Mesothelial cell of epicardium (in vitro differentiated cells): ENCODE results near the gene NLRP12. TPM values are rescaled to one million over a fixed set of nuclear protein-coding genes. Genes with fewer than 3 reads are reported as not detected.

ENCODE experiments used
- DNase-seq, 2 experiments: peaks; one replicate each; pipeline ENCODE4 v3.0.0; 2021; ENCODE audit warnings: low spot score in 2 of 2; ENCODE audit not compliant: unreplicated experiment in 2 of 2
- H3K27ac Mint-ChIP-seq: 2 replicates; pipeline ENCODE4 v1.8.0; 2021; ENCODE audit warnings: mixed read lengths
- H3K27me3 Mint-ChIP-seq: 2 replicates; pipeline ENCODE4 v1.8.0; 2021; ENCODE audit warnings: low read depth, mixed read lengths
- H3K36me3 Mint-ChIP-seq: 2 replicates; pipeline ENCODE4 v1.8.0; 2021; ENCODE audit warnings: mixed read lengths
- H3K4me1 Mint-ChIP-seq: 2 replicates; pipeline ENCODE4 v1.8.0; 2021; ENCODE audit warnings: mixed read lengths
- H3K4me3 Mint-ChIP-seq: 2 replicates; pipeline ENCODE4 v1.8.0; 2021; ENCODE audit warnings: mild to moderate bottlenecking, moderate library complexity, mixed read lengths
- H3K9me3 Mint-ChIP-seq: 2 replicates; pipeline ENCODE4 v1.8.0; 2021; ENCODE audit warnings: mixed read lengths
- total RNA-seq: library from RNA; stranded (reverse); gene quantifications from 3 replicates; pipeline ENCODE4 v1.2.1, GENCODE V29; 2021
- TF ChIP-seq, protein P1 (sequence below): fragments of 200-600 bp; sonication (generic); IDR thresholded peaks from one replicate; pipeline ENCODE4 v1.5.0; 2021; ENCODE audit warnings: antibody characterized with exemption; ENCODE audit not compliant: unreplicated experiment

The NLRP12 gene
- total RNA-seq, 1 donor from 2014 or later, result 0.07 TPM

DNA sequence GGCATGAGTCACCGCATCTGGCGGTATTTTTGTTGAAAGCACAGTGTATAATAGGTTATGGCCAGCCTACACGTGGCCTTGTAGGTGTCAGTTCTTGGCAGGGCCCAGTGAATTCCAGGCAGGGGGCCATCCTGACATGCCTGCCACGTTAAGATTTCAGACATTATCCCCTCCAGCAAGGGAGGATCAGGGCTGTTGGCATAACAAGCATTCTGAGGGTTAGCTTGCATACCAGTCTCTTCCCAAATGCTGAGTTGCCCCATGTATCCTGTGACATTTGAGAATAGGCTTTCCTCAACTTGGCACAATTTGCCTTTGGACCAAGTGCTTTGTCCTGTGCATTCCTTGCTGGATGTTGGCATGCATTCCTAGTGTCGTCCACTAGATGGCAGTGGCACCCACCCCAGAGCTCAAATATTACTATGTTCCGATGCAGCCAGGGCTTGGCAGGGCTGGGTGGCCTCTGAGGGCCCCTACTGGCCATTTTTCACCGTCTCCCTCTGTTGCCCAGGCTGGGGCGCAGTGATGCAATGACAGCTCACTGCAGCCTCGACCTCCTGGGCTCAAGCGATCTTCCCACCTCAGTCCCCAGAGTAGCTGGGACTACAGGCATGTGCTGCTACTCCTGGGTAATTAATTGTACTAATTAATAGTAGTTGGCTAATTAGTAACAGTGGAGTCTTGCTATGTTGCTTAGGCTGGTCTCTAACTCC, 31.2 kb downstream of the NLRP12 start:
- Mint-ChIP-seq H3K27ac (no peak overlapping the region), H3K4me3 (no peak overlapping the region), H3K36me3 (no peaks in the 10 kb centered on the region), H3K9me3 (no peaks in the 10 kb centered on the region), H3K27me3 (no peaks in the 10 kb centered on the region), H3K4me1 (no peaks in the 10 kb centered on the region)
- TF ChIP-seq, protein P1, sequence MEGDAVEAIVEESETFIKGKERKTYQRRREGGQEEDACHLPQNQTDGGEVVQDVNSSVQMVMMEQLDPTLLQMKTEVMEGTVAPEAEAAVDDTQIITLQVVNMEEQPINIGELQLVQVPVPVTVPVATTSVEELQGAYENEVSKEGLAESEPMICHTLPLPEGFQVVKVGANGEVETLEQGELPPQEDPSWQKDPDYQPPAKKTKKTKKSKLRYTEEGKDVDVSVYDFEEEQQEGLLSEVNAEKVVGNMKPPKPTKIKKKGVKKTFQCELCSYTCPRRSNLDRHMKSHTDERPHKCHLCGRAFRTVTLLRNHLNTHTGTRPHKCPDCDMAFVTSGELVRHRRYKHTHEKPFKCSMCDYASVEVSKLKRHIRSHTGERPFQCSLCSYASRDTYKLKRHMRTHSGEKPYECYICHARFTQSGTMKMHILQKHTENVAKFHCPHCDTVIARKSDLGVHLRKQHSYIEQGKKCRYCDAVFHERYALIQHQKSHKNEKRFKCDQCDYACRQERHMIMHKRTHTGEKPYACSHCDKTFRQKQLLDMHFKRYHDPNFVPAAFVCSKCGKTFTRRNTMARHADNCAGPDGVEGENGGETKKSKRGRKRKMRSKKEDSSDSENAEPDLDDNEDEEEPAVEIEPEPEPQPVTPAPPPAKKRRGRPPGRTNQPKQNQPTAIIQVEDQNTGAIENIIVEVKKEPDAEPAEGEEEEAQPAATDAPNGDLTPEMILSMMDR, result peak; percentile 95
- peak; percentile 69 to 87 for DNase-seq

DNA sequence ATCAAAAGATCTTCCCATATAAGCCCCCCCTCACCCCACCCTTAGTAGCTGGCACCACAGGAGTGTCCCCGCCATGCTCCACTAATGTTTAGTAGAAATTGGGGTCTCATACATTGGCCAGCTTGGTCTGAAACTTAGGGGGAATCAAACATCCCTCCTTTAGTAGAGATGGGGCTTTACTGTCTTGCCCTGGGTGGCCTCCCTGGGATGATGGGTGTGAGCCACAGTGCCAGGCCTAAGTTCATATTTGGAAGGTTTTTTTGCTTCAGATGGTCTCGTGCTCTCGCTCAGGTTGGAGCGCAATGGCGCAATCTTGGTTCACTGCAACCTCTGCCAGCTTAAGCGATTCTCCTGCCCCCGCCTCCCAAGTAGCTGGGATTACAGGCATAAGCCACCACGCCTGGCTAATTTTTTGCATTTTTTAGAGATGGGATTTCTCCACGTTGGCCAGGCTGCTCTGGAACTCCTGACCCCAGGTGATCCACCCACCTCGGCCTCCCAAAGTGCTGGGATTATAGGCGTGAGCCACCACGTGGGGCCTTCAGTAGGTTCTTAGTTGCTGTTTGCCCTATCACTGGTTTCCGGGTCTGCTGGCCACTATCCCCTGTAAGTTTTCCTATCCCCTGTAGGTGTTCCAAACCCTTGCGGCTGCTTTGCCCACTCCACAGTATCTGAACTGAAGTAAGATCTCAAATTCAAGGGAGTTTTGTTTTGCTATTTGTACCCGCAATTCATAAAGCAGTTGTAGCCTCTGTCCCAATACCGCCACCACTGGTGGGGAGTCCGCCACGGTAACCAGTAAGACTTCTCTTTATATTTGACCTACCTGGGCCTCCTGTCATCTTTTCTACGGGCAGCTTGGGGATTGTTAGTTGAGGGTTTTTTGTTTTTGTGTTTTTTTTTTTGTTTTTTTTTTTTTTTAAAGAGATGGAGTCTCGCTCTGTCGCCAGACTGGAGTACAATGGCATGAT, 34.1 kb downstream of the NLRP12 start:
- Mint-ChIP-seq H3K27ac (no peak overlapping the region), H3K4me1 (peaks cover 8% of the 10 kb centered on the region), H3K36me3 (no peaks in the 10 kb centered on the region), H3K4me3 (no peak overlapping the region), H3K9me3 (no peaks in the 10 kb centered on the region), H3K27me3 (no peaks in the 10 kb centered on the region)
- DNase-seq, result no peak
- TF ChIP-seq, protein P1, result no peak

DNA sequence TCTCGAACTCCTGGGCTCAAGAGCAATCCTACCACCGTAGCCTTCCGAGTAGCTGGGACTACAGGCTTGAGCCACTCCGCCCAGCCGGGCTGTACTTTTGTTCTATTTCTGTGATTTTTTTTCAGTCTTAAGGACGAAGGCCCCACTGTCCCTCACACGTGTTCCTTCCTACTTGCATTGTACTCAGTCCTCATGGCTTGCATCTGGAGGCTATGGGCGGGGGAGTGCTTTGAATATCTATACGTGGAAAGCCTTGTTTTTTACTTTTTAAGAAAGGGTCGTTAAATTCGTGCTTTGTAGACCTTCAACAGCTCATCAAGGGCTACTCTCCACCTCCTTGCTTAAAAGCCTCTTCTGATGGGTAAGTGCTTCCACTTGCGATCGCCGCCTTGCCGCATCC, 36.8 kb downstream of the NLRP12 start:
- Mint-ChIP-seq H3K27ac (no peak overlapping the region), H3K36me3 (no peaks in the 10 kb centered on the region), H3K4me1 (peaks cover 9% of the 10 kb centered on the region), H3K9me3 (no peaks in the 10 kb centered on the region), H3K27me3 (no peaks in the 10 kb centered on the region), H3K4me3 (no peak overlapping the region)
- DNase-seq, result no peak
- TF ChIP-seq, protein P1, result no peak

DNA sequence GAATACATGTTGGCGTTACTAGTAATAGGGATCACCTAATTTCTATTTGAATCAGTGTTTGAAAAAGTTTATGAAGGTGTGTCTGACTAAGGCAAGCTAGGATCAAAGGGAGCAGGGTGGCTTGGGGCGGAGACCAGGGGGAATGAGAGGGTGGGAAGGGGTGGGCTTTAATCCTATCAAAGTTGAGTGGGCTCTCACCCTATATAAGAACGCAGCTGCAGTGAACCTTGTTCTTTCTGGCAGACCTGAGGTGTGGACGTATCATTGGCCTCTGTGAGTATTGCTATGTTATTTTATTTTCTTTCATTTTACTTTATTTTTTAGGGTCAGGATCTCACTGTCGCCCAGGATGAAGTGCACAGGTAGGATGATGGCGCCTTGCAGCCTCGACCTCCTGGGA, 37.4 kb downstream of the NLRP12 start:
- no peaks in the 10 kb centered on the region for H3K36me3 Mint-ChIP-seq
- H3K27ac Mint-ChIP-seq, result no peak overlapping the region

DNA sequence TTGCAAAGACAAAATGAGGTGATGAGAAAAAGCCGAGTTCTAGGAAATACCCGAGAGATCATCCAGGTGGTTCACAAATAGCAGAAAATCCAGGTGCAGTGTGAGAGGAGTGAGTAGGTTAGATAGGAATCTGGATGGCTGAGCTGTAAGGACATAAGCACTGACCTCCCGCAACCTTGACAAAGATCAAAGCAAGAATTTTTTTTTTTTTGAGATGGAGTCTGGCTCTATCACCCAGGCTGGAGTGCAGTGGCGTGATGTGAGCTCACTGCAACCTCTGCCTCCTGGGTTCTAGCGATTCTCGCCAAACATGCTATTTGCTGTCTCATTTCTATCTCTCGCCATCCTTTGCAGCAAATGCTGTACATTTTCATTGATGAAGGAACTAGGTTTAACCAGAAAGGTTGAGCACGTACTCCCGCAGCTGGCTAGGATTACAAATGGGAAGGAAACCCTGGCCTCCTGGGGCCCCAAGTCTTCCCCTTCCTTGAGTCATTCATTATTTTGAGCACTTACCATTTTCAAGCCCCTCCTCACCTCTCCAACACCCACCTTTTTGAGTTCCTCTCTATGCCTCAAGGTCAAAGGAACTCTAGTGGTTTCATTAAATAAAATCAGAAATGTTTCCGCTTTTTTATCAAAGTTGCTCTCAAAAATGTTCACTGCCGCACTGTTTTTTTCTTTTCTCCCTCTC, 38.8 kb downstream of the NLRP12 start:
- no peaks in the 10 kb centered on the region for H3K36me3 Mint-ChIP-seq
- H3K9me3 Mint-ChIP-seq, result no peaks in the 10 kb centered on the region
- H3K27ac Mint-ChIP-seq, result peak overlapping the region; percentile 15
- H3K27me3 Mint-ChIP-seq, result no peaks in the 10 kb centered on the region
- TF ChIP-seq, protein P1, result no peak
- H3K4me1 Mint-ChIP-seq, result peaks cover 12% of the 10 kb centered on the region
- no peak overlapping the region for H3K4me3 Mint-ChIP-seq
- DNase-seq, result no peak

More for the DNA sequence above, 37.4 kb downstream of the NLRP12 start:
- no peaks in the 10 kb centered on the region for H3K27me3 Mint-ChIP-seq
- no peak for DNase-seq
- peaks cover 9% of the 10 kb centered on the region for H3K4me1 Mint-ChIP-seq
- TF ChIP-seq, protein P1, result no peak
- no peaks in the 10 kb centered on the region for H3K9me3 Mint-ChIP-seq
- H3K4me3 Mint-ChIP-seq, result no peak overlapping the region
